ENCODE data around the gene STXBP5L. TPM values are rescaled to one million over a fixed set of nuclear protein-coding genes. Genes with fewer than 3 reads are reported as not detected.

Gene STXBP5L
- polyA plus RNA-seq, 3 donors = not detected

DNA sequence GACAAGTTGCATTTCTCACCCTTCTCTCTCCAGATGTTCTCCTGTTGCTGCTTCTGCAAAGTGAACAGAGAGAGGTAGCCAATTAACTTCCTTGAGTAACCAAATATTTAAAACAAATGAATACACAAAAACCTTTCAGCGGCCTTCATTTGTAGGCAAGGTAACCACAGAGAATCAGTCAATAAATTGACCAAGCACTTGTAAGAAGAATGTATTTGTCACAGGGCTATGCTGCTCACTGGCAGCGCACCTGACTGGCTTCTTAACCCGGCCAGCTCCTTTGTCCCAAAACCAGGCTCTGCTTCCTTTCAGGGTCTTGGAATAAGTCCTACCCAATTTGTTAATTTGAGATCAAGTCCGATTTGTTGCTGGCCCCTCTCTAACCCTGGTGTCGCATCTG lies 43.5 kb upstream of the STXBP5L start:
- no peaks in the 10 kb centered on the region for H3K27me3 Mint-ChIP-seq (ENCODE audit: low read depth in 3 of 3)
- no peak for DNase-seq
- Histone ChIP-seq H3K9me3 (replicated peaks in 1 of 2; ENCODE audit: control insufficient read depth in 1 of 2, insufficient read depth in 1 of 2, low read length in 2 of 2) (no peaks in the 10 kb centered on the region), H3K4me1 (ENCODE audit: control insufficient read depth in 1 of 2, insufficient read depth in 2 of 2, low read length in 2 of 2) (no peaks in the 10 kb centered on the region), H3K79me2 (ENCODE audit: insufficient read depth, low read length) (no peaks in the 10 kb centered on the region), H3K36me3 (replicated peaks in 1 of 2; ENCODE audit: control insufficient read depth in 1 of 2, insufficient read depth in 2 of 2, low read length in 2 of 2) (no peaks in the 10 kb centered on the region), H3K4me2 (replicated peaks; ENCODE audit: extremely low read depth, low read length, poor library complexity, severe bottlenecking) (no peak overlapping the region), H3K4me3 (replicated peaks in 1 of 3; ENCODE audit: low read depth in 2 of 3, low read length in 3 of 3) (no peak overlapping the region), H4K20me1 (ENCODE audit: insufficient read depth, low read length) (no peaks in the 10 kb centered on the region), H2AFZ (ENCODE audit: insufficient read depth, low read depth, low read length, poor library complexity, severe bottlenecking) (no peak overlapping the region), H3K27ac (ENCODE audit: low read depth in 1 of 2, low read length in 2 of 2) (no peak overlapping the region), H3K27me3 (ENCODE audit: control insufficient read depth in 2 of 2, insufficient read depth in 2 of 2, low read length in 2 of 2) (no peaks in the 10 kb centered on the region), H3K9ac (ENCODE audit: insufficient read depth, low read length, poor library complexity, severe bottlenecking) (no peak overlapping the region)
- intact Hi-C loops (cut with micrococcal nuclease) = no loop called here
- H3K27ac Mint-ChIP-seq = no peak overlapping the region
- H3K4me3 Mint-ChIP-seq = no peak overlapping the region
- 73% methylated on average over 3 of the region's 5 CpGs for WGBS (ENCODE audit: insufficient coverage)
- H3K9me3 Mint-ChIP-seq = peaks cover 0 to 4% (median 2%) of the 10 kb centered on the region in 7 donors
- TF ChIP-seq, protein P1, sequence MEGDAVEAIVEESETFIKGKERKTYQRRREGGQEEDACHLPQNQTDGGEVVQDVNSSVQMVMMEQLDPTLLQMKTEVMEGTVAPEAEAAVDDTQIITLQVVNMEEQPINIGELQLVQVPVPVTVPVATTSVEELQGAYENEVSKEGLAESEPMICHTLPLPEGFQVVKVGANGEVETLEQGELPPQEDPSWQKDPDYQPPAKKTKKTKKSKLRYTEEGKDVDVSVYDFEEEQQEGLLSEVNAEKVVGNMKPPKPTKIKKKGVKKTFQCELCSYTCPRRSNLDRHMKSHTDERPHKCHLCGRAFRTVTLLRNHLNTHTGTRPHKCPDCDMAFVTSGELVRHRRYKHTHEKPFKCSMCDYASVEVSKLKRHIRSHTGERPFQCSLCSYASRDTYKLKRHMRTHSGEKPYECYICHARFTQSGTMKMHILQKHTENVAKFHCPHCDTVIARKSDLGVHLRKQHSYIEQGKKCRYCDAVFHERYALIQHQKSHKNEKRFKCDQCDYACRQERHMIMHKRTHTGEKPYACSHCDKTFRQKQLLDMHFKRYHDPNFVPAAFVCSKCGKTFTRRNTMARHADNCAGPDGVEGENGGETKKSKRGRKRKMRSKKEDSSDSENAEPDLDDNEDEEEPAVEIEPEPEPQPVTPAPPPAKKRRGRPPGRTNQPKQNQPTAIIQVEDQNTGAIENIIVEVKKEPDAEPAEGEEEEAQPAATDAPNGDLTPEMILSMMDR (IDR thresholded peaks at IDR 0.05) = no peak
- no peaks in the 10 kb centered on the region for H3K4me1 Mint-ChIP-seq
- H3K36me3 Mint-ChIP-seq = no peaks in the 10 kb centered on the region

DNA sequence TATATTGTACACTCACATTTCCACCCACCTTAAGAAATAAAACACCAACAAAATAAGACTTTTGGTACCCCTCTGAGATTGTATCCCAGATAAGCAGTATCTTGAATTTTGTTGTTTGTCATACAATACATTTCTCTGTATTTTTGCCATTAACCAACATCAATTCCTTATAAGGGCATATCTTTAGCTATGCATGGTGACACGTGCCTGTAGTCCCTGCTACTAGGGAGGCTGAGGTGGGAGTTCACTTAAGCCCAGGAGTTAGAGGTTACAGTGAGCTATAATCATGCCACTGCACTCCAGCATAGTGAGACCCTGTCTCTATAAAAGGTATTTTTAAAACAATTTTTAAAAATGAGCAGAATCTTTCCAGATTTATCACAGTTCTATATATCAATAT lies 32.5 kb upstream of the STXBP5L start:
- Histone ChIP-seq H3K79me2 (ENCODE audit: insufficient read depth, low read length) (no peaks in the 10 kb centered on the region), H2AFZ (ENCODE audit: insufficient read depth, low read depth, low read length, poor library complexity, severe bottlenecking) (no peak overlapping the region), H3K9me3 (replicated peaks in 1 of 2; ENCODE audit: control insufficient read depth in 1 of 2, insufficient read depth in 1 of 2, low read length in 2 of 2) (no peaks in the 10 kb centered on the region), H4K20me1 (ENCODE audit: insufficient read depth, low read length) (no peaks in the 10 kb centered on the region), H3K27ac (ENCODE audit: low read depth in 1 of 2, low read length in 2 of 2) (no peak overlapping the region), H3K27me3 (ENCODE audit: control insufficient read depth in 2 of 2, insufficient read depth in 2 of 2, low read length in 2 of 2) (no peaks in the 10 kb centered on the region), H3K4me3 (replicated peaks in 1 of 3; ENCODE audit: low read depth in 2 of 3, low read length in 3 of 3) (no peak overlapping the region), H3K36me3 (replicated peaks in 1 of 2; ENCODE audit: control insufficient read depth in 1 of 2, insufficient read depth in 2 of 2, low read length in 2 of 2) (no peaks in the 10 kb centered on the region), H3K4me2 (replicated peaks; ENCODE audit: extremely low read depth, low read length, poor library complexity, severe bottlenecking) (no peak overlapping the region), H3K4me1 (ENCODE audit: control insufficient read depth in 1 of 2, insufficient read depth in 2 of 2, low read length in 2 of 2) (no peaks in the 10 kb centered on the region), H3K9ac (ENCODE audit: insufficient read depth, low read length, poor library complexity, severe bottlenecking) (no peak overlapping the region)
- no peak for DNase-seq
- Mint-ChIP-seq H3K27me3 (ENCODE audit: low read depth in 3 of 3) (peaks cover 1 to 2% (median 2%) of the 10 kb centered on the region in 3 donors), H3K27ac (no peak overlapping the region), H3K4me3 (no peak overlapping the region), H3K4me1 (no peaks in the 10 kb centered on the region), H3K9me3 (no peaks in the 10 kb centered on the region), H3K36me3 (no peaks in the 10 kb centered on the region)
- intact Hi-C loops (cut with micrococcal nuclease) = no loop called here
- WGBS (ENCODE audit: insufficient coverage) = no CpG with 5 or more reads among the region's 1 CpG
- TF ChIP-seq, protein P1 (IDR thresholded peaks at IDR 0.05) = no peak

Data from CD14-positive monocyte (primary cell).